Ureter (tissue), 1 donor: ENCODE measurements around the gene C1GALT1C1L. TPM values are rescaled to one million over a fixed set of nuclear protein-coding genes. Genes with fewer than 3 reads are reported as not detected.
A peak's percentile ranks its signal among the peaks of the same experiment; 100 is the strongest.
"Not testable (repeated sequence)": the region's sequence is repeated elsewhere in the genome, so short reads cannot be mapped to it uniquely, and the experiment has no call there.

ENCODE experiments used
- DNase-seq: peaks from one replicate; pipeline ENCODE4 v3.0.0-alpha.2; 2020; ENCODE audit warnings: low spot score
- total RNA-seq: library from RNA; stranded (reverse); gene quantifications from one replicate; pipeline ENCODE4 v1.2.4, GENCODE V29; 2023
- donor health status: DM: yes; HTN: yes; CAD: no.

The C1GALT1C1L gene
- total RNA-seq, 1 donor from 2014 or later, result 0.99 TPM

GRCh38 chr2:43653506-43653905 is 22.7 kb downstream of the C1GALT1C1L start:
- DNase-seq, result no peak

GRCh38 chr2:43648994-43649701 is 27.1 kb downstream of the C1GALT1C1L start:
- DNase-seq, result no peak

GRCh38 chr2:43643680-43644079 is 32.5 kb downstream of the C1GALT1C1L start:
- no peak for DNase-seq

- DNase-seq, result no peak
These were observed 33.9 kb downstream of the C1GALT1C1L start for GRCh38 chr2:43642363-43642762.

- peak; percentile 95 for DNase-seq
These were observed 39.0 kb downstream of the C1GALT1C1L start, which contains the start of gene PLEKHH2 for GRCh38 chr2:43637030-43637803. TSS of gene PLEKHH2 (plus strand) at chr2:43637260. CDS start at chr2:43644674, 7,414 bp downstream.

GRCh38 chr2:43636621-43637020 is 39.6 kb downstream of the C1GALT1C1L start:
- no peak for DNase-seq

GRCh38 chr2:43636153-43636552 is 40.1 kb downstream of the C1GALT1C1L start:
- not testable (repeated sequence) for DNase-seq

- no peak for DNase-seq
These were observed 41.5 kb downstream of the C1GALT1C1L start for GRCh38 chr2:43634604-43635306.

- DNase-seq, result no peak
These were observed 44.5 kb downstream of the C1GALT1C1L start for GRCh38 chr2:43631618-43632317.

Other genes starting within 250 kb of the C1GALT1C1L start
- gene THADA, start 80.4 kb downstream of the C1GALT1C1L start, total RNA-seq, result 59.3 TPM
- 9.8 TPM for gene PLEKHH2, start 39.2 kb downstream of the C1GALT1C1L start, total RNA-seq
- gene DYNC2LI1, start 97.6 kb upstream of the C1GALT1C1L start, total RNA-seq, result 35.6 TPM
- not detected for gene ABCG5, start 162.4 kb upstream of the C1GALT1C1L start, total RNA-seq
- not detected for gene ABCG8, start 162.5 kb upstream of the C1GALT1C1L start, total RNA-seq